H1 (cell line): ENCODE data around the gene HNRNPDL.

ENCODE experiments used
- CEBPB ChIP-seq: IDR thresholded peaks from 2 replicates; pipeline ENCODE4 v1.6.1; 2012; ENCODE audit warnings: low read depth, low read length
- CREB1 ChIP-seq: IDR thresholded peaks from 2 replicates; pipeline ENCODE4 v1.6.1; 2012; ENCODE audit warnings: inconsistent platforms
- EZH2 ChIP-seq: fragments of 200-600 bp; sonication (generic); IDR thresholded peaks from 2 replicates; pipeline ENCODE4 v1.7.1; 2012; ENCODE audit warnings: low read depth, mild to moderate bottlenecking, moderate library complexity, low read length, inconsistent platforms; ENCODE audit not compliant: severe bottlenecking
- KDM1A ChIP-seq: fragments of 200-600, 300-600 bp; sonication (generic); IDR thresholded peaks from 2 replicates; pipeline ENCODE4 v1.7.1; 2016; ENCODE audit warnings: mild to moderate bottlenecking, low read length, borderline replicate concordance
- MAFK ChIP-seq: IDR thresholded peaks from 2 replicates; pipeline ENCODE4 v1.6.1; 2012; ENCODE audit warnings: low read depth, mild to moderate bottlenecking, improper control_type of control experiment, low read length
- POLR2AphosphoS5 ChIP-seq: IDR thresholded peaks from 2 replicates; pipeline ENCODE4 v1.6.1; 2011; ENCODE audit warnings: low read depth, low read length
- SUZ12 ChIP-seq: fragments of 200-600 bp; sonication (generic); IDR thresholded peaks from 2 replicates; pipeline ENCODE4 v1.6.1; 2012; ENCODE audit warnings: mild to moderate bottlenecking, inconsistent platforms, low read length, moderate library complexity, mixed read lengths
- TEAD4 ChIP-seq: IDR thresholded peaks from 2 replicates; pipeline ENCODE4 v1.6.1; 2012; ENCODE audit warnings: low read depth, low read length, inconsistent platforms, mixed read lengths
- ZNF274 ChIP-seq: IDR thresholded peaks from 2 replicates; pipeline ENCODE4 v1.7.0; 2012; ENCODE audit warnings: low read length, borderline replicate concordance; ENCODE audit errors: extremely low read depth
- TF ChIP-seq, protein P1 (sequence below), 3 experiments: IDR thresholded peaks; 1 replicate in 2 of 3; 2 replicates in 1 of 3; pipeline versions ENCODE4 v1.5.1 to v1.6.1; 2011; ENCODE audit warnings: low read length in 3 of 3, mild to moderate bottlenecking in 3 of 3, inconsistent platforms in 2 of 3, low read depth in 1 of 3, moderate library complexity in 1 of 3; ENCODE audit not compliant: insufficient read depth in 1 of 3; ENCODE audit errors: control extremely low read depth in 1 of 3

GRCh38 chr4:82402196-82402775 lies 28.0 kb downstream of the HNRNPDL start:
- TF ChIP-seq, protein P1, sequence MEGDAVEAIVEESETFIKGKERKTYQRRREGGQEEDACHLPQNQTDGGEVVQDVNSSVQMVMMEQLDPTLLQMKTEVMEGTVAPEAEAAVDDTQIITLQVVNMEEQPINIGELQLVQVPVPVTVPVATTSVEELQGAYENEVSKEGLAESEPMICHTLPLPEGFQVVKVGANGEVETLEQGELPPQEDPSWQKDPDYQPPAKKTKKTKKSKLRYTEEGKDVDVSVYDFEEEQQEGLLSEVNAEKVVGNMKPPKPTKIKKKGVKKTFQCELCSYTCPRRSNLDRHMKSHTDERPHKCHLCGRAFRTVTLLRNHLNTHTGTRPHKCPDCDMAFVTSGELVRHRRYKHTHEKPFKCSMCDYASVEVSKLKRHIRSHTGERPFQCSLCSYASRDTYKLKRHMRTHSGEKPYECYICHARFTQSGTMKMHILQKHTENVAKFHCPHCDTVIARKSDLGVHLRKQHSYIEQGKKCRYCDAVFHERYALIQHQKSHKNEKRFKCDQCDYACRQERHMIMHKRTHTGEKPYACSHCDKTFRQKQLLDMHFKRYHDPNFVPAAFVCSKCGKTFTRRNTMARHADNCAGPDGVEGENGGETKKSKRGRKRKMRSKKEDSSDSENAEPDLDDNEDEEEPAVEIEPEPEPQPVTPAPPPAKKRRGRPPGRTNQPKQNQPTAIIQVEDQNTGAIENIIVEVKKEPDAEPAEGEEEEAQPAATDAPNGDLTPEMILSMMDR (IDR thresholded peaks at IDR 0.05; ENCODE audit: control extremely low read depth in 1 of 3, insufficient read depth in 1 of 3, low read depth in 1 of 3, low read length in 3 of 3): no peak
- no peak for TF ChIP-seq KDM1A
- TF ChIP-seq MAFK: no peak
- TF ChIP-seq CEBPB: no peak
- TF ChIP-seq SUZ12: no peak
- TF ChIP-seq EZH2: no peak
- no peak for TF ChIP-seq CREB1
- TF ChIP-seq POLR2AphosphoS5: no peak
- no peak for TF ChIP-seq ZNF274
- TF ChIP-seq TEAD4: no peak
